ENCODE measurements around the gene DUS1L. TPM values are rescaled to one million over a fixed set of nuclear protein-coding genes. Genes with fewer than 3 reads are reported as not detected.
A peak's percentile ranks its signal among the peaks of the same experiment; 100 is the strongest.

DUS1L gene
- total RNA-seq, 1 donor from 2014 or later: 64.0 TPM

DNA sequence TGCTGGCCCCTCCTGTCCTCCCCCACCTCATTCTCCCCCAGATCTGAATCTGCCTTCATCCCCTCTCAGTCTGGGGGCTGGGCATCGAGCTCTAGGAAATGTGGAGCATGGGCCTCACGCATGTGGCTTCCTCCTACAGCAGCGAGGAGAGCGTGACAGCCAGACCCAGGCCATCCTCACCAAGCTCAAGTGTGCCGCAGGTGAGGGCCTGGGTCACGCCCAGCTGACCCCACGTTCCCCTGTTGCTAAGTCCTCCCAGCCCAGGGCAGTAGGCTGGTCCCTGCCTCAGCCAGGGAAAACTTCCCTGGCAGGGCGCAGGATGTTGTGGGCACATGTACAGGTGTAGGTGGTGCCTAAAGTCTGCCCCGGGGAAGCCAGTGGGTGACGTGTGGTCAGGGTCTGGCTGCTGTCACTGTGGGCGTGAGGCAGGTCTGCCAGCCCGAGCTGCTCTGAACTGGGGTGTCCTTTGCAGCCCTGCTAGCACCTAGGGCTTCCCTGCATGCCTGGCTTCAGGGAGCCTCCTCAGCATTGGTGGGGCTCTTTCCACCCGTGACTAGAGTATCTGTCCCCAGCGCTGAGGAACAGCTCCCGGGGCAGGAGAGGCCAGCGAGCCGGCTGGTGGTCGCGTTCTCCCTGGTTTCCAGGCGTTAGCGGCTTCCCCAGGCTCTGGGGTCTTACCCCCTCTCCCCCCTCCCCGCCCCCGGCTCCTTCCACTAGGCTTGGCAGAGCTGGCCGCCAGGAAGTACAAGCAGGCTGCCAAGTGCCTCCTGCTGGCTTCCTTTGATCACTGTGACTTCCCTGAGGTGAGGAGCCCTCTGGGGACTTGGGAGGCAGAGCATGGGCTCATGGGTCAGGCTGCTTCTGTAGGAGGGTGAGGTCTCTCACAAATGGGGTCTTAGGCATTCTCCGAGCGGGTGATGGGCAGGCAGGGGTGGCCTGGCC lies 10.3 kb downstream of the DUS1L start:
- Mint-ChIP-seq H3K4me3 (ENCODE audit: unreplicated experiment) (no peak overlapping the region), H3K36me3 (ENCODE audit: low read depth) (peaks cover 3% of the 10 kb centered on the region), H3K27ac (ENCODE audit: unreplicated experiment) (no peak overlapping the region), H3K4me1 (ENCODE audit: low read depth) (peaks cover 17% of the 10 kb centered on the region), H3K9me3 (ENCODE audit: low read depth) (no peaks in the 10 kb centered on the region), H3K27me3 (ENCODE audit: low read depth) (no peaks in the 10 kb centered on the region)
- no peak for DNase-seq (ENCODE audit: low spot score)
- TF ChIP-seq, protein P1, sequence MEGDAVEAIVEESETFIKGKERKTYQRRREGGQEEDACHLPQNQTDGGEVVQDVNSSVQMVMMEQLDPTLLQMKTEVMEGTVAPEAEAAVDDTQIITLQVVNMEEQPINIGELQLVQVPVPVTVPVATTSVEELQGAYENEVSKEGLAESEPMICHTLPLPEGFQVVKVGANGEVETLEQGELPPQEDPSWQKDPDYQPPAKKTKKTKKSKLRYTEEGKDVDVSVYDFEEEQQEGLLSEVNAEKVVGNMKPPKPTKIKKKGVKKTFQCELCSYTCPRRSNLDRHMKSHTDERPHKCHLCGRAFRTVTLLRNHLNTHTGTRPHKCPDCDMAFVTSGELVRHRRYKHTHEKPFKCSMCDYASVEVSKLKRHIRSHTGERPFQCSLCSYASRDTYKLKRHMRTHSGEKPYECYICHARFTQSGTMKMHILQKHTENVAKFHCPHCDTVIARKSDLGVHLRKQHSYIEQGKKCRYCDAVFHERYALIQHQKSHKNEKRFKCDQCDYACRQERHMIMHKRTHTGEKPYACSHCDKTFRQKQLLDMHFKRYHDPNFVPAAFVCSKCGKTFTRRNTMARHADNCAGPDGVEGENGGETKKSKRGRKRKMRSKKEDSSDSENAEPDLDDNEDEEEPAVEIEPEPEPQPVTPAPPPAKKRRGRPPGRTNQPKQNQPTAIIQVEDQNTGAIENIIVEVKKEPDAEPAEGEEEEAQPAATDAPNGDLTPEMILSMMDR (IDR thresholded peaks at IDR 0.05): no peak

DNA sequence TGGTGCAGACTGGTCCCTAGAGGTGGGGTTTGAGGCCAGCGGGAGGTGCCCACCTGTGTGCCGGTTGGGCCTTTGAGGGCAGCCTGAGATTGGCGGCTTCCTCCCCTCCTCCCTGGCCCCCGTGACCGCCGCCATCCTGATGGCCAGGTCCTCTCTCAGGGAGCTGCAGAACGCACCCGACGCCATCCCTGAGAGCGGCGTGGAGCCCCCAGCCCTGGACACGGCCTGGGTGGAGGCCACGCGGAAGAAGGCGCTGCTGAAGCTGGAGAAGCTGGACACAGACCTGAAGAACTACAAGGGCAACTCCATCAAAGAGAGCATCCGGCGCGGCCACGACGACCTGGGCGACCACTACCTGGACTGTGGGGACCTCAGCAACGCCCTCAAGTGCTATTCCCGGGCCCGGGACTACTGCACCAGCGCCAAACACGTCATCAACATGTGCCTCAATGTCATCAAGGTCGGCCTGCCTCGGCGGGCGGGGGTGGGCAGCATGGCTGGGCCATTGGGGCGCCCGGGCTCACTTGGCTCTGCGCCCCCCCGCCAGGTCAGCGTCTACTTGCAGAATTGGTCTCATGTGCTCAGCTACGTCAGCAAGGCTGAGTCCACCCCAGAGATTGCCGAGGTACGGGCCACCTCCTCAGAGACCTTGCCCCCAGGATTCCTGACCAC lies 11.1 kb downstream of the DUS1L start:
- H3K27me3 Mint-ChIP-seq (ENCODE audit: low read depth): no peaks in the 10 kb centered on the region
- TF ChIP-seq, protein P1 (IDR thresholded peaks at IDR 0.05): no peak
- H3K9me3 Mint-ChIP-seq (ENCODE audit: low read depth): no peaks in the 10 kb centered on the region
- DNase-seq (ENCODE audit: low spot score): no peak
- H3K36me3 Mint-ChIP-seq (ENCODE audit: low read depth): peaks cover 1% of the 10 kb centered on the region
- no peak overlapping the region for H3K27ac Mint-ChIP-seq (ENCODE audit: unreplicated experiment)
- peaks cover 17% of the 10 kb centered on the region for H3K4me1 Mint-ChIP-seq (ENCODE audit: low read depth)
- no peak overlapping the region for H3K4me3 Mint-ChIP-seq (ENCODE audit: unreplicated experiment)

DNA sequence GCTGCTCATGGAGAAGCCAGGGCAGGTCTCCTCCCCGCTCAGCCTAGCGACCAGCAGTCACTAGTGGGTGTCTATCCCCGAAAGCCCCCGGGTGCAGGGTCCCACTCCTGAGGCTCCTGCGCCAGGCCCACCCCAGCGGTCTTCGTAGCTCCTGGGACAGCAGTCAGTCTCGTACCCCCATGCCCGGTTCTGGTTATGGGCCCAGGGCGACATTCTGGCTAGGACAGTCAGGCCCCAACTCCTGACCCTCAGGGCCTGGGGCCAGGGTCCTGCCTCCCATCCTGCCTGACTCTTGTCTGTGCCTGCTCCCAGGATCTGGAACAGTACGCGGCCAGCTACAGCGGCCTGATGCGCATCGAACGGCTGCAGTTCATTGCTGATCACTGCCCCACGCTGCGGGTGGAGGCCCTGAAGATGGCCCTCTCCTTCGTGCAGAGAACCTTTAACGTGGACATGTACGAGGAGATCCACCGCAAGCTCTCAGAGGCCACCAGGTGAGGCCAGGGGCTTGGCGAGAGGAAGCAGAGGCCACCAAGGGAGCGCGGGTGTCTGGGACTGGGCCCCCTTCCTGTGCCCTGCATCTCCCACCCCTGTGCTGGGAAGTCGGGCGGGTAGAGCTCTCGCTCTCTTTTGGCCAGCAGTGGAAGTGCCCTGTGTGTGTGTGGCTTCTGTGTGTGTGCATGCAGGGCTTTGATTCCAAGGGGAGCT lies 11.9 kb downstream of the DUS1L start:
- Mint-ChIP-seq H3K27ac (ENCODE audit: unreplicated experiment) (no peak overlapping the region), H3K36me3 (ENCODE audit: low read depth) (peaks cover 1% of the 10 kb centered on the region)
- no peak for DNase-seq (ENCODE audit: low spot score)

DNA sequence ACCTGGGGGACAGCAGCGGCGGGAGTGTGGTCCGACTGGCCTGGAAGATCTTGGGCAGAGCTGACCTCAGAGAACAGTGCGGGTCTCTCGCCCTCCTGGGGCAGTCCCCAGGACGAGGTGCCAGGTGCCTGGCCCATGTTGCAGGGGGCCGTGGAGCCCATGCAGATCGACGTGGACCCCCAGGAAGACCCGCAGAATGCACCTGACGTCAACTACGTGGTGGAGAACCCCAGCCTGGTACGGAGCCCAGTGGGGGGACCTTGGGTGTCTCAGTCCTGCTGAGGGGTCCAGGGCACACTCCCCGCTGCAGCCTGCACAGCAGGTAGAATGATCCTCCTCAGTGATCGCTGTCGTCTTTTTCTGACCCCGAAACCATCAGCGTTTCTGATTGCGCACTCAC lies 12.5 kb downstream of the DUS1L start:
- Mint-ChIP-seq H3K4me1 (ENCODE audit: low read depth) (peaks cover 17% of the 10 kb centered on the region), H3K9me3 (ENCODE audit: low read depth) (no peaks in the 10 kb centered on the region), H3K27ac (ENCODE audit: unreplicated experiment) (no peak overlapping the region), H3K4me3 (ENCODE audit: unreplicated experiment) (peak overlapping the region; percentile 86), H3K36me3 (ENCODE audit: low read depth) (peaks cover 1% of the 10 kb centered on the region), H3K27me3 (ENCODE audit: low read depth) (no peaks in the 10 kb centered on the region)
- no peak for DNase-seq (ENCODE audit: low spot score)
- TF ChIP-seq, protein P1 (IDR thresholded peaks at IDR 0.05): no peak

More for the DNA sequence above, 11.9 kb downstream of the DUS1L start:
- Mint-ChIP-seq H3K4me3 (ENCODE audit: unreplicated experiment) (peak overlapping the region; percentile 25), H3K9me3 (ENCODE audit: low read depth) (no peaks in the 10 kb centered on the region), H3K27me3 (ENCODE audit: low read depth) (no peaks in the 10 kb centered on the region), H3K4me1 (ENCODE audit: low read depth) (peaks cover 17% of the 10 kb centered on the region)
- TF ChIP-seq, protein P1 (IDR thresholded peaks at IDR 0.05): no peak

- Mint-ChIP-seq H3K27ac (ENCODE audit: unreplicated experiment) (no peak overlapping the region), H3K9me3 (ENCODE audit: low read depth) (no peaks in the 10 kb centered on the region)
- TF ChIP-seq, protein P1 (IDR thresholded peaks at IDR 0.05): no peak
Observed at GRCh38 chr17:82052638-82053059, 13.0 kb downstream of the DUS1L start.

More at GRCh38 chr17:82052638-82053059, 13.0 kb downstream of the DUS1L start:
- Mint-ChIP-seq H3K4me3 (ENCODE audit: unreplicated experiment) (peak overlapping the region; percentile 86), H3K36me3 (ENCODE audit: low read depth) (peaks cover 1% of the 10 kb centered on the region), H3K27me3 (ENCODE audit: low read depth) (no peaks in the 10 kb centered on the region), H3K4me1 (ENCODE audit: low read depth) (peaks cover 17% of the 10 kb centered on the region)
- DNase-seq (ENCODE audit: low spot score): no peak
